H4 (cell line): ENCODE data around the gene KCNG2. TPM values are rescaled to one million over a fixed set of nuclear protein-coding genes. Genes with fewer than 3 reads are reported as not detected.

Experiments used
- DNase-seq: peaks from one replicate; pipeline ENCODE4 v3.0.0-alpha.2; 2015; ENCODE audit warnings: low spot score
- total RNA-seq: library from RNA; depleted of rRNA; stranded (reverse); fragments of >200 nt; shearing (Covaris generic); gene quantifications from 2 replicates; pipeline ENCODE4 v1.2.3, GENCODE V29; 2014

Gene KCNG2
- total RNA-seq, 1 experiment from 2014 or later, result not detected

GRCh38 chr18:79819064-79819967 is 21.6 kb downstream of the KCNG2 start:
- peak; percentile 3 for DNase-seq

- no peak for DNase-seq
These were observed 22.2 kb downstream of the KCNG2 start for GRCh38 chr18:79819968-79820351.

GRCh38 chr18:79823120-79823519 is 25.4 kb downstream of the KCNG2 start:
- no peak for DNase-seq

GRCh38 chr18:79825913-79826312 is 28.2 kb downstream of the KCNG2 start:
- no peak for DNase-seq

- DNase-seq, result no peak
These were observed 29.2 kb downstream of the KCNG2 start for GRCh38 chr18:79826966-79827365.

- no peak for DNase-seq
These were observed 30.5 kb downstream of the KCNG2 start for GRCh38 chr18:79828258-79828657.

GRCh38 chr18:79829136-79829854 is 31.6 kb downstream of the KCNG2 start:
- no peak for DNase-seq

- DNase-seq, result no peak
These were observed 34.4 kb downstream of the KCNG2 start for GRCh38 chr18:79832169-79832568.

- no peak for DNase-seq
These were observed 37.1 kb downstream of the KCNG2 start for GRCh38 chr18:79834834-79835233.

- no peak for DNase-seq
These were observed 44.2 kb downstream of the KCNG2 start for GRCh38 chr18:79841936-79842335.

- no peak for DNase-seq
These were observed 47.3 kb downstream of the KCNG2 start for GRCh38 chr18:79844999-79845563.

GRCh38 chr18:79846936-79847557 is 49.3 kb downstream of the KCNG2 start:
- DNase-seq, result no peak

GRCh38 chr18:79847606-79848293 is 50.0 kb downstream of the KCNG2 start:
- peak; percentile 39 for DNase-seq

GRCh38 chr18:79848294-79848578 is 50.5 kb downstream of the KCNG2 start:
- DNase-seq, result no peak

- no peak for DNase-seq
These were observed 51.0 kb downstream of the KCNG2 start for GRCh38 chr18:79848579-79849327.

- no peak for DNase-seq
These were observed 51.8 kb downstream of the KCNG2 start for GRCh38 chr18:79849328-79850207.

- no peak for DNase-seq
These were observed 53.0 kb downstream of the KCNG2 start for GRCh38 chr18:79850731-79851130.

- no peak for DNase-seq
These were observed 53.8 kb downstream of the KCNG2 start for GRCh38 chr18:79851489-79851888.

GRCh38 chr18:79851950-79852349 is 54.2 kb downstream of the KCNG2 start:
- no peak for DNase-seq
